ENCODE data around the gene RADIL.

The RADIL gene

GRCh38 chr7:4789194-4790077 lies 94.1 kb downstream of the RADIL start:
- DNase-seq, result no peak

- DNase-seq, result no peak
These were observed 94.8 kb downstream of the RADIL start for GRCh38 chr7:4788627-4789189.

- no peak for DNase-seq
These were observed 95.4 kb downstream of the RADIL start for GRCh38 chr7:4787947-4788626.

GRCh38 chr7:4787541-4787940 lies 96.0 kb downstream of the RADIL start:
- DNase-seq, result no peak

GRCh38 chr7:4786015-4786414 lies 97.5 kb downstream of the RADIL start:
- DNase-seq, result no peak

GRCh38 chr7:4785371-4785770 lies 98.1 kb downstream of the RADIL start:
- no peak for DNase-seq

GRCh38 chr7:4784799-4785198 lies 98.7 kb downstream of the RADIL start:
- no peak for DNase-seq

- DNase-seq, result no peak
These were observed 99.7 kb downstream of the RADIL start for GRCh38 chr7:4783762-4784351.

- DNase-seq, result no peak
These were observed 100.2 kb downstream of the RADIL start for GRCh38 chr7:4783292-4783652.

GRCh38 chr7:4782333-4783291 lies 100.9 kb downstream of the RADIL start:
- no peak for DNase-seq

GRCh38 chr7:4781366-4782069 lies 102.0 kb downstream of the RADIL start:
- DNase-seq, result no peak

GRCh38 chr7:4779118-4779517 lies 104.4 kb downstream of the RADIL start:
- no peak for DNase-seq

GRCh38 chr7:4775848-4776623 lies 107.5 kb downstream of the RADIL start:
- no peak for DNase-seq

- DNase-seq, result peak; percentile 91
These were observed 108.2 kb downstream of the RADIL start, which contains the start of gene AP5Z1 for GRCh38 chr7:4775250-4775847. Gene AP5Z1 (plus strand): TSS chr7:4775623. CDS start chr7:4775716, 93 bp downstream.

- DNase-seq, result no peak
These were observed 108.8 kb downstream of the RADIL start for GRCh38 chr7:4774658-4775249.

- no peak for DNase-seq
These were observed 109.5 kb downstream of the RADIL start for GRCh38 chr7:4774007-4774406.

GRCh38 chr7:4772306-4772705 lies 111.2 kb downstream of the RADIL start:
- DNase-seq, result no peak

- DNase-seq, result no peak
These were observed 111.8 kb downstream of the RADIL start for GRCh38 chr7:4771737-4772136.

GRCh38 chr7:4770886-4771285 lies 112.6 kb downstream of the RADIL start:
- no peak for DNase-seq

GRCh38 chr7:4769761-4770160 lies 113.8 kb downstream of the RADIL start:
- no peak for DNase-seq
